Measurements from ENCODE around the gene PTPA.
A peak's percentile ranks its signal among the peaks of the same experiment; 100 is the strongest.

The PTPA gene
- total RNA-seq = 46.6 to 69.0 (median 59.4) reads per million in 4 experiments

GRCh38 chr9:129110740-129111527, at the start of gene PTPA, which contains the start of gene CRAT:
PTPA (plus strand) TSS chr9:129111415; CDS start chr9:129111601, 186 bp downstream.
CRAT (minus strand) TSS chr9:129110793; CDS start chr9:129110509, 284 bp downstream.
- DNase-seq = peak; percentile 94

GRCh38 chr9:129063061-129063460, 48.2 kb upstream of the PTPA start:
- DNase-seq = no peak

GRCh38 chr9:129064499-129064908, 46.7 kb upstream of the PTPA start:
- DNase-seq = no peak

DNA sequence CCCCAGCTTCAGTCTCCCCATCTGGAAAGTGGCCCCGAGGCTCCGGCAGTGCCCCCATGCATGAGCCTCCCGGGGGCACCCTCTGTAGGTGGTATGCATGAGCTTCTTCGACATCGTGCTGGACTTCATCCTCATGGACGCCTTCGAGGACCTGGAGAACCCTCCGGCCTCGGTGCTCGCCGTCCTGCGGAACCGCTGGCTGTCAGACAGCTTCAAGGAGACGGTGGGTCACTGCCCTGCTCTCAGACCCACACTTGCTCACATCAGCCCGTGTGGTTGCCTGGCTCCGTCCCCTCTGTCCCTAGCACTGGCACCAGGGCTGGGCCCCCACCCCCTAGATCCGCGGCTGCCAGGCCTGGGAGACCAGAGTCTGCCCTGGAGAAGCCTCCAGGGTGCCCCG, 43.1 kb upstream of the PTPA start:
- DNase-seq = no peak

GRCh38 chr9:129068990-129069861, 42.0 kb upstream of the PTPA start:
- peak; percentile 18 for DNase-seq

- DNase-seq = no peak
Measured at GRCh38 chr9:129069862-129070641, 41.2 kb upstream of the PTPA start.

GRCh38 chr9:129070696-129071525, 40.3 kb upstream of the PTPA start:
- DNase-seq = no peak

DNA sequence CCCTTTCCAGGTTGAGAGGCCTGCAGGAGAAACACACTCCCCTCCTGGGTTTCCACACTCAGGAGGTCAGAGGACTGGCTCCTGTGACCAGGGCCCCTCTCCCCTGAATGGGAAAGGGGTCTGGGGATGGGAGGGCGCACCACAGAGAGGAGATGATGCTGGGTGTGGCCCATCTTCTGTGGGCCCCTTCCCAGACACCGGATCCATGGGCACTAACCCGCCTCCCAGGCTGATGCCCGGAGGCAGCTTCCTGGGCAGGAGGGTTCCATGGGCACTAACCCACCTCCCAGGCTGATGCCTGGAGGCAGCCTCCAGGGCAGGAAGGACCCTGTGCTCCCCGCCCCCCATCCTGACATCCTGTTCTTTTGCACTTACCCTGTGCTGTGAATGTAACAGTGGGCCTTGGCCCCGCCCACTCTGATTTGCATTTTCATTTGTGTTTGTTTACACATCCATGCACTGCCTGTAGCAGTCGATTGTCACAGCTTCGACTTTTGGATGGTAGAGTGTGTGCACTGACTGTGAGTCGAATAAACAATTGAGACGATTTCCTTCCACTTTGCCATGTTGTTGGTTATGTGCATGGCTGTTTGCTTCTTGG, 39.6 kb upstream of the PTPA start:
- no peak for DNase-seq

DNA sequence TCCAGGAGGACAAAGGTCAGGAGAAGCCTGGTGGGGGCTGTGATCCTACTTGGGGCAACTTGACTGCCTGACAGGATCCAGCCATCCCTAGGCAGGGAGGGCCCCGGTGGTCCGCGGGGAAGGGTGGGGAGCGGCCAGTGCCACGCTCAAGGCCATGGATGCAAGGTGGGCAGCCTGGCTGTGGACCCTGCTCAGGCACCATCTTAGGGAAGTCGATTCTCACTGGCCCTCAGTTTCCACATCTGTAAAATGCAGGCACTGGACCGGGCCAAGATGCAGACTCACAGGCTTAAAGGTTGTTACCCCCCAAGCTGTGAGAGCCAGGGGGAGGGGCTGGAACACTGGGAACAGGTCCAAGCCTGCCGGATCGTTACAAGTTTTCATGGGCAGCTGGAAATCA, 39.0 kb upstream of the PTPA start:
- no peak for DNase-seq

GRCh38 chr9:129073404-129073803, 37.8 kb upstream of the PTPA start:
- no peak for DNase-seq

DNA sequence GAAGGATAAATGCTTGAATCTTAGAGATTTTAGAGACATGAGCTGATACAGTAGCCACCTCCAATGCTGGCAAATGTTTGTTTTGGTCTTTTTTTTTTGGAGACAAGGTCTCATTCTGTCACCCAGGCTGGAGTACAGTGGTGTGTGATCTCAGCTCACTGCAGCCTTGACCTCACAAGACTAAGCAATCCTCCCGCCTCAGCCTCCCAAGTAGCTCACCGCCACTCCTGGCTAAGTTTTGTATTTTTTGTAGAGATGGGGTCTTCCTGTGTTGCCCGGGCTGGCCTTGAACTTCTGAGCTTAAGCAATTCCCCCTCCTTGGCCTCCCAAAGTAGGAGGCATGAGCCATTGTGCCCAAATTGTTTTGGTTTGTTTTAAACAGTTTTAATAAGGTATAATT, 37.1 kb upstream of the PTPA start:
- no peak for DNase-seq

DNA sequence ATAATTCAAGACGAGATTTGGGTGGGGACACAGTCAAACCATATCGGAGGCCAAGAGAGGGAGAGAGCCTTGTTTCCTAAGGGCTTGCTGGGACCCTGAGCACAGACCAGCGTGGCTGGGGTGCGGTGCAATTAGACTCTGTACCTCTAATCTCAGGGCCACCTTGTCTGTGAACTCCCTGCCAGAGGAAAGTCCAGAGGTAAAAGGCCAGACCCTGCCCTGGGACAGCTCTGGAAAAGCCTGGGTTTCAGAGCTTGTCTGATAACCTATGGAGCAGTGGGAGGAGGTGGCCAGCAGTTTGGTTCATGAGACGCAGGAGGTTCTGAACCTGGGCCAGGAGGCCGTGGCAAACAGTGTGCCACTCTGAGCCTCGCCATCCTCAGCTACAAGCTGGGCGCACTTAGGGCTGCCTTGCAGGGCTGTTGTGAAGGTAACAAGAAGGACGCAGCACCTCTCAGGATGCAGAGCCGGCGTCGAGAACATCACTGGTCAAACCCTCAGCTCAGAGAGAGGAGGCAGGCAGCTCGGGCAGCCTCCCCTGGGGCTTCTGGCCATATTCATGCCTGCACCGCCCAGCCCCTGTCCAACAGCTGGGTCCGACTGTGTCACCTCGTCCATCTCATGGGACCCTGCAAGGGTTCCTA, 35.1 kb upstream of the PTPA start:
- DNase-seq = no peak

DNA sequence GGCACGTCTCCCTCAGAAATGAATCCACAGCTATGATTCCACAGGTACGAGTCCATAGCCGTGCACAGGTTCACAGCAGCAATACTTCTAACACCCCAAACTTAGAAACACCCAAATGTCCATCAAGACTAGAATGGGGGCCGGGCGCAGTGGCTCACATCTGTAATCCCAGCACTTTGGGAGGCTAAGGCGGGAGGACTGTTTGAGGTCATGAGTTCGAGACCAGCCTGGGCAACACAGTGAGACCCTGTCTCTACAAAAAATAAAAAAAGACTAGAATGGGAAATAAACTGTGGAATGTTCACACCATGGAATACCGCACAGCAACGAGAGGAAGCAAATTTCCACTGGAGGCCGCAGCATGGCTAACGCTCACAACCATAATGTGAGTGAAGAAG, 34.6 kb upstream of the PTPA start:
- no peak for DNase-seq

DNA sequence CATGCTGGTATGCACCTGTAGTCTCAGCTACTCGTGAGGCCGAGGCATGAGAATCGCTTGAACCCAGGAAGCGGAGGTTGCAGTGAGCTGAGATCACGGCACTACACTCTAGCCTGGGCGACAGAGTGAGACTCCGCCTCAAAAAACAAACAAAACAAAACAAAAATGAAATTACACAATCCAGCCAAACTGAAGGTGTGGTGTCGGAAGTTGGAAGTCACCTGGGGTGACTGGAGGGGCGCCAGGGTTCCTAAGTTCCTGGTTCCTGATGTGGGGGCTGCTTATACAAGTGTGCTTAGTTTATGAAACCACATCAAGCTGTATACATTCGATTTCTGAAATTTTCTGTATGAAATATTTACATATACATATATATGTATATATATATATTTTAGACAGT, 34.0 kb upstream of the PTPA start:
- no peak for DNase-seq

GRCh38 chr9:129078691-129079503, 32.3 kb upstream of the PTPA start:
- no peak for DNase-seq

DNA sequence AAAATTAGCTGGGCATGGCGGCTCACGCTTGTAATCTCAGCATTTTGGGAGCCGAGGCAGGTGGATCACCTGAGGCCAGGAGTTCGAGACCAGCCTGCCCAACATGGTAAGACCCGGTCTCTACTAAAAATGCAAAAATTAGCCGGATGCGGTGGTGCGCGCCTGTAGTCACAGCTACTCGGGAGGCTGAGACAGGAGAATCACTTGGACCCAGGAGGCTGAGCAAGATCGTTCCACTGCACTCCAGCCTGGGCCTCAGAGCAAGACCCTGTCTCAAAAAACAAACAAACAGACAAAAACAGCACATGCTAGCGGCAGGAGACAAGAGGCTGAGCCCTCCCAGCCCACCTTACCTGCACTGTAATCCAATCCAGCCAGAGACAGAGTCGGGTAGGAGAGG, 31.4 kb upstream of the PTPA start:
- no peak for DNase-seq

- no peak for DNase-seq
Measured at GRCh38 chr9:129080298-129080600, 31.0 kb upstream of the PTPA start.

GRCh38 chr9:129080601-129081387, 30.4 kb upstream of the PTPA start, which contains the start of gene DOLPP1:
DOLPP1 (plus strand) TSS chr9:129081111; CDS start chr9:129081132, 21 bp downstream.
- peak; percentile 96 for DNase-seq

DNA sequence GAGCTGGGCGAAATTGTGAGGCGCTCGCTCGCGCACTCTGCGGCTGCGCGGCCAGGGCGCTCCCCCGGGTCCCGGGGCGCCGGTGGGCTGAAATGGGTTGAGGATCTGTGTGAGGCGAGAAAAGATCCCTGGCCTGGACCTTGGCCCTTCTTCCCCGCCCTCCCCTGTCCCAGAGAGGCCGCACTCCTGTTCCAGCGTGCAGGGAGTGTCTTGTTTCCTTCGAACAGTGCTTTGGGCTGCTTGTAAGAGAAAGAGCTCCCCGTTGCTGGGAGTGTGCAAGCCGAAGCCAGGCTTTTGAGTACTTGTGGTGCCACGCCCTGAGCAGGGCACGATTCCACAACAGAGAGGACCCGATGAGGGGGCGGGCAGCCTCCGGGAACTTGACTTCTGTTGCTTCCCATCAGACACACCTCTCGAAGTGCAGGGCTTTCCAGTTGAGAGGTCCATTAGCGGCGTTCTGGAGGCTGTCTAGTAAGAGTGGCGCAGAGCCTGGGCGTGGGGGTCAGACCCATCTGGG, 29.8 kb upstream of the PTPA start:
- DNase-seq = no peak

Data from effector CD8-positive, alpha-beta T cell (primary cell).